Thyroid gland (tissue), 4 donors: ENCODE measurements around the gene ASAP2.

Experiments
- CTCF ChIP-seq, 6 experiments: fragments of 200-600 bp in 3 of 6; fragments of 450-650 bp in 3 of 6; sonication (generic) in 3 of 6; IDR thresholded peaks; one replicate each; pipeline ENCODE4 v1.5.1; 2016 to 2019; ENCODE audit warnings: antibody characterized with exemption in 6 of 6, mild to moderate bottlenecking in 2 of 6, inconsistent platforms in 1 of 6, moderate library complexity in 1 of 6
- POLR2A ChIP-seq, 2 donors: fragments of 450-650 bp; IDR thresholded peaks; one replicate each; pipeline ENCODE4 v1.6.1; 2017; ENCODE audit warnings: antibody characterized with exemption in 2 of 2, mild to moderate bottlenecking in 2 of 2, moderate library complexity in 1 of 2

GRCh38 chr2:9337901-9338300, 131.3 kb downstream of the ASAP2 start:
- no peak for TF ChIP-seq CTCF (IDR thresholded peaks at IDR 0.05)
- no peak for TF ChIP-seq POLR2A (IDR thresholded peaks at IDR 0.05)
